Astrocyte (in vitro differentiated cells and primary cell): ENCODE data around the gene NEURL1. TPM values are rescaled to one million over a fixed set of nuclear protein-coding genes. Genes with fewer than 3 reads are reported as not detected.

Source experiments
- DNase-seq: peaks from one replicate; pipeline ENCODE4 v3.0.0-alpha.2; 2010; ENCODE audit warnings: low read depth
- FAIRE-seq: peaks from 2 replicates; lab custom pipeline; 2011; peaks lifted over from hg19 to GRCh38; lab: Jason Lieb, UNC
- H2AFZ ChIP-seq: 2 replicates; pipeline ENCODE4 v1.6.0; 2012; ENCODE audit warnings: low read depth, low read length, inconsistent platforms
- H3K27ac ChIP-seq: 2 replicates; pipeline ENCODE4 v1.5.1; 2011; ENCODE audit warnings: low read depth, low read length, inconsistent platforms
- H3K27me3 ChIP-seq: 2 replicates; pipeline ENCODE4 v1.6.0; 2011; ENCODE audit warnings: low read length, inconsistent platforms; ENCODE audit not compliant: insufficient read depth
- H3K36me3 ChIP-seq: 2 replicates; pipeline ENCODE4 v1.5.1; 2011; ENCODE audit warnings: low read length, inconsistent platforms; ENCODE audit not compliant: insufficient read depth
- H3K4me1 ChIP-seq: 2 replicates; pipeline ENCODE4 v1.5.1; 2011; ENCODE audit warnings: low read length, inconsistent platforms; ENCODE audit not compliant: insufficient read depth
- H3K4me2 ChIP-seq: 2 replicates; pipeline ENCODE4 v1.6.0; 2012; ENCODE audit warnings: low read length, inconsistent platforms
- H3K4me3 ChIP-seq: 2 replicates; pipeline ENCODE4 v1.5.1; 2011; ENCODE audit warnings: low read depth, mild to moderate bottlenecking, low read length, inconsistent platforms; ENCODE audit not compliant: insufficient read depth
- H3K79me2 ChIP-seq: 2 replicates; pipeline ENCODE4 v1.6.0; 2012; ENCODE audit warnings: mild to moderate bottlenecking, low read length, inconsistent platforms; ENCODE audit not compliant: insufficient read depth
- H3K9ac ChIP-seq: 2 replicates; pipeline ENCODE4 v1.6.0; 2012; ENCODE audit warnings: mild to moderate bottlenecking, low read length, inconsistent platforms
- H3K9me3 ChIP-seq: 2 replicates; pipeline ENCODE4 v1.5.1; 2012; ENCODE audit warnings: low read depth, mild to moderate bottlenecking, low read length, inconsistent platforms; ENCODE audit not compliant: insufficient read depth
- H4K20me1 ChIP-seq: 2 replicates; pipeline ENCODE4 v1.6.0; 2012; ENCODE audit warnings: low read length, inconsistent platforms; ENCODE audit not compliant: insufficient read depth
- H3K27ac Mint-ChIP-seq: one replicate; pipeline ENCODE4 v1.8.0; 2021; ENCODE audit warnings: mild to moderate bottlenecking, mixed read lengths; ENCODE audit not compliant: unreplicated experiment
- H3K27me3 Mint-ChIP-seq: one replicate; pipeline ENCODE4 v1.8.0; 2021; ENCODE audit warnings: low read depth, mixed read lengths; ENCODE audit not compliant: unreplicated experiment
- H3K36me3 Mint-ChIP-seq: one replicate; pipeline ENCODE4 v1.8.0; 2021; ENCODE audit warnings: low read depth, mixed read lengths; ENCODE audit not compliant: unreplicated experiment
- H3K4me1 Mint-ChIP-seq: one replicate; pipeline ENCODE4 v1.8.0; 2021; ENCODE audit warnings: low read depth, mixed read lengths; ENCODE audit not compliant: unreplicated experiment
- H3K4me3 Mint-ChIP-seq: one replicate; pipeline ENCODE4 v1.8.0; 2021; ENCODE audit warnings: mild to moderate bottlenecking, moderate library complexity, mixed read lengths; ENCODE audit not compliant: unreplicated experiment
- H3K9me3 Mint-ChIP-seq: one replicate; pipeline ENCODE4 v1.8.0; 2021; ENCODE audit warnings: mild to moderate bottlenecking, mixed read lengths; ENCODE audit not compliant: unreplicated experiment
- CTCF ChIP-seq: IDR thresholded peaks from 2 replicates; pipeline ENCODE4 v1.5.1; 2011; ENCODE audit warnings: low read depth, mild to moderate bottlenecking, inconsistent platforms, low read length, moderate library complexity; ENCODE audit not compliant: insufficient read depth
- EZH2 ChIP-seq: IDR thresholded peaks from 2 replicates; pipeline ENCODE4 v1.6.1; 2012; ENCODE audit warnings: mild to moderate bottlenecking, low read length, inconsistent platforms; ENCODE audit not compliant: insufficient read depth
- total RNA-seq: library from RNA; stranded (reverse); gene quantifications from 2 replicates; pipeline ENCODE4 v1.2.1, GENCODE V29; 2021

The NEURL1 gene
- total RNA-seq, 1 donor from 2014 or later = 1.5 TPM

GRCh38 chr10:103572347-103573204 is 79.1 kb downstream of the NEURL1 start:
- Histone ChIP-seq H4K20me1 (no peaks in the 10 kb centered on the region), H3K27ac (no peak overlapping the region), H3K4me2 (no peak overlapping the region), H3K4me3 (no peak overlapping the region), H3K9ac (no peak overlapping the region), H2AFZ (no peak overlapping the region), H3K27me3 (peaks cover 58% of the 10 kb centered on the region), H3K9me3 (no peaks in the 10 kb centered on the region), H3K79me2 (no peaks in the 10 kb centered on the region), H3K4me1 (no peaks in the 10 kb centered on the region), H3K36me3 (no peaks in the 10 kb centered on the region)
- Mint-ChIP-seq H3K4me3 (no peak overlapping the region), H3K27me3 (peaks cover 74% of the 10 kb centered on the region), H3K27ac (no peak overlapping the region), H3K36me3 (peaks cover 3% of the 10 kb centered on the region), H3K4me1 (no peaks in the 10 kb centered on the region), H3K9me3 (peaks cover 6% of the 10 kb centered on the region)
- TF ChIP-seq EZH2 (no peak), CTCF (no peak)
- no peak for DNase-seq
- no peak for FAIRE-seq

- H3K27ac Mint-ChIP-seq = no peak overlapping the region
- no peaks in the 10 kb centered on the region for H3K36me3 ChIP-seq
- peaks cover 6% of the 10 kb centered on the region for H3K9me3 Mint-ChIP-seq
- FAIRE-seq = no peak
- no peak for TF ChIP-seq CTCF
- TF ChIP-seq EZH2 = no peak
- H3K9me3 ChIP-seq = no peaks in the 10 kb centered on the region
- H3K9ac ChIP-seq = no peak overlapping the region
- no peaks in the 10 kb centered on the region for H3K4me1 Mint-ChIP-seq
- no peaks in the 10 kb centered on the region for H4K20me1 ChIP-seq
- H3K27me3 Mint-ChIP-seq = peaks cover 74% of the 10 kb centered on the region
- no peak overlapping the region for H3K4me3 Mint-ChIP-seq
- no peak overlapping the region for H3K4me3 ChIP-seq
- no peaks in the 10 kb centered on the region for H3K79me2 ChIP-seq
- peaks cover 3% of the 10 kb centered on the region for H3K36me3 Mint-ChIP-seq
- no peaks in the 10 kb centered on the region for H3K4me1 ChIP-seq
- no peak overlapping the region for H2AFZ ChIP-seq
- peaks cover 60% of the 10 kb centered on the region for H3K27me3 ChIP-seq
- DNase-seq = no peak
- H3K27ac ChIP-seq = no peak overlapping the region
- H3K4me2 ChIP-seq = no peak overlapping the region
Measured at GRCh38 chr10:103573205-103573487, 79.6 kb downstream of the NEURL1 start.
